Stimulated activated naive CD8-positive, alpha-beta T cell treated with anti-CD3 and anti-CD28 coated beads, Interleukin-15, amount 100 ng/mL, for 72 hours (primary cell): ENCODE results near the gene STX18.

Experiments used
- ATAC-seq: fragments of 150-1000 bp; cut with Tn5 transposase; 2 replicates; pipeline ENCODE4 v1.10.0; 2021; ENCODE audit warnings: mild to moderate bottlenecking, moderate library complexity
- DNase-seq, 2 donors: peaks; one replicate each; pipeline ENCODE4 v3.0.0; 2021 to 2022
- H3K27ac Mint-ChIP-seq, 2 donors: one replicate each; pipeline ENCODE4 v1.8.0; 2022; ENCODE audit warnings: mild to moderate bottlenecking in 2 of 2, mixed read lengths in 2 of 2, moderate library complexity in 2 of 2
- H3K27me3 Mint-ChIP-seq: one replicate; pipeline ENCODE4 v1.8.0; 2022; ENCODE audit warnings: mixed read lengths
- H3K4me1 Mint-ChIP-seq: one replicate; pipeline ENCODE4 v1.8.0; 2022; ENCODE audit warnings: mild to moderate bottlenecking, mixed read lengths
- H3K4me3 Mint-ChIP-seq, 2 donors: one replicate each; pipeline ENCODE4 v1.8.0; 2022; ENCODE audit warnings: mild to moderate bottlenecking in 2 of 2, mixed read lengths in 2 of 2, moderate library complexity in 1 of 2
- H3K9me3 Mint-ChIP-seq, 2 donors: one replicate each; pipeline ENCODE4 v1.8.0; 2022; ENCODE audit warnings: mixed read lengths in 2 of 2

The STX18 gene

DNA sequence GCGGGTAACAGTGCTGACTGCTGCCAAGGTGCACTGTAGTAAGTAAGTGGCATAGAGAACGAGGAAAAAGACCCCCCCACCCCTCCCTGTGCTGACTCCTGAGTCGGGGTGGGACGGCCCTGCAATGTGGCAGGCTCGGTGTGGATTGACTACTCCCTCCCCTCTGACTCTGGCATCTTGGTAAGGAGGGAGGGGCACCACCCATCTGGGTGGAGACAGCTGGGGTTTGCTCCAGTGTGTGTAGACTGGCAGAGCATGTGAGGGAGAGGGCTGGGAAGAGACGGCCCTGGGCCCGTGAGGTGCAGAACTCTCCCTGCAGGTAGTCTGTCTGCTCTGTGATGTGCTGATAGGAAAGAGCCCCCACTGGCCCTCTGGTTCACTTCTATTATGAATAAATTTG lies 124.0 kb downstream of the STX18 start:
- DNase-seq (no peak), ATAC-seq (peak; percentile 52)
- Mint-ChIP-seq H3K4me1 (peaks cover 22% of the 10 kb centered on the region), H3K4me3 (peak overlapping the region; percentile 3 to 40), H3K9me3 (no peaks in the 10 kb centered on the region), H3K27me3 (no peaks in the 10 kb centered on the region), H3K27ac (peak overlapping the region in 1 of 2 donors; percentile 61)

DNA sequence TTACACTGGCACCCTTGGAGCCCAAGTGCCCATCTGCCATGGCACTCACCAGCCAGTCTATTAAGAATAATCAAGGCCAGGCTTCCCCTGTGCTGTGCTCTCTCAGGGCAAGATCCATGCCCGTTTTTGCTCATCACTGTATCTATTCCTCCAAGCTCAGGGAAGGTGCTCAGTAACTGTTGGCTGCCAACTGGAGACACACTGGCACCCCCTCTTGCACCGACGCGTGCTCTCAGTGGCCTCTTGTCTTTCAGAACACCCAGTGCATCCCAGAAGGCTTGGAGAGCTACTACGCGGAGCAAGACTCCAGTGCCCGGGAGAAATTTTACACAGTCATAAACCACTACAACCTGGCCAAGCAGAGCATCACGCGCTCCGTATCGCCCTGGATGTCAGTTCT lies 124.9 kb downstream of the STX18 start:
- Mint-ChIP-seq H3K27me3 (no peaks in the 10 kb centered on the region), H3K9me3 (no peaks in the 10 kb centered on the region), H3K4me3 (no peak overlapping the region), H3K27ac (peak overlapping the region in 1 of 2 donors; percentile 81), H3K4me1 (peaks cover 22% of the 10 kb centered on the region)
- no peak for ATAC-seq
- no peak for DNase-seq

DNA sequence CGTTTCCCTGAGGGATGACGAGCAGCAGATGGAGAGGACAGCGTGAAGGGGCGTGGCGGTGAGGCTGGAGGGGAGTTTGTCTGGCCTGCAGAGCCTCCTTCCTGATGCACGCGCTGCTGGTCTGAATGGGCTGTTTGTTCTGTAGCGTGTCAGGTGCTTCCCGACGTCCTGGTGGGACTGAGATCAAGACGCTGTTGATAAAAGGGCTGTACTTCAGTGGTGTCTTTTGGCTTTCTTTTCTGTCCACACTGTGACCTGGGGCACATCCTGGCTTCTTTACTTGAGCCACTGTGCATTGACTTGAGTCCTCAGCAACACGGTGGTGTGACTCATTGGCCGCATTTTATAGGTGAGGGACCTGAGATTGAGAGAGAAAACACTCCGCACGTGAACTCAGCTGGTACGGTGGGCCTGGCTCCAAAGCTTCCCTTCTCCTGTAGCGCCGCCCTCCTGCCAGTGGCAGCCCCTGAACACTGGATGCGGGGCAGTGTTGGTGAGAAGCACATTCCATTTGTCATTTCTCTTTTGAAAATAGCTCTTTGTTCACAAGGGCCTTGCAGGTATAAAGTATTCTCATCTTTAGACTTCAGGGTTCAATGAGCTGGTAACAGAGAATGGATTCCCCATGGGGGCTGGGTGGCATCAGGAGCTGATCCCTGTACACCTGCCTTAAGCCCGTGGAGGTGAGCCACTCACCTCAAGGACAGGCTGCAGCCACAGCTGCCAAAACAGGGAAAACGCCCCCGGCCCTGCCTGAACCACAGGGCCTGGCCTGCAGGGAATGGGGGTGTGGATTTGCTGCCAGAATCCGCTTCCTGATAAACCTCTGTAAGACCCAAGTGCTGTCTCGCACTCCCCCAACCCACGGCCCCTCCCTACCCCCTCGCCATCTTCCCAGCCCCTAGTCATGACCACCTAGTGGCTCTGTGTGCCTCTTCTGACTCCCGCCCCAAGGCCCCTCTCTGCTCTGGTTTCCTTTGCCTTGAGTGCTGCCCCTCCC lies 125.7 kb downstream of the STX18 start:
- Mint-ChIP-seq H3K4me3 (no peak overlapping the region), H3K27me3 (no peaks in the 10 kb centered on the region), H3K4me1 (peaks cover 22% of the 10 kb centered on the region), H3K9me3 (no peaks in the 10 kb centered on the region), H3K27ac (peak overlapping the region; percentile 12 to 81)
- ATAC-seq (no peak), DNase-seq (no peak)

DNA sequence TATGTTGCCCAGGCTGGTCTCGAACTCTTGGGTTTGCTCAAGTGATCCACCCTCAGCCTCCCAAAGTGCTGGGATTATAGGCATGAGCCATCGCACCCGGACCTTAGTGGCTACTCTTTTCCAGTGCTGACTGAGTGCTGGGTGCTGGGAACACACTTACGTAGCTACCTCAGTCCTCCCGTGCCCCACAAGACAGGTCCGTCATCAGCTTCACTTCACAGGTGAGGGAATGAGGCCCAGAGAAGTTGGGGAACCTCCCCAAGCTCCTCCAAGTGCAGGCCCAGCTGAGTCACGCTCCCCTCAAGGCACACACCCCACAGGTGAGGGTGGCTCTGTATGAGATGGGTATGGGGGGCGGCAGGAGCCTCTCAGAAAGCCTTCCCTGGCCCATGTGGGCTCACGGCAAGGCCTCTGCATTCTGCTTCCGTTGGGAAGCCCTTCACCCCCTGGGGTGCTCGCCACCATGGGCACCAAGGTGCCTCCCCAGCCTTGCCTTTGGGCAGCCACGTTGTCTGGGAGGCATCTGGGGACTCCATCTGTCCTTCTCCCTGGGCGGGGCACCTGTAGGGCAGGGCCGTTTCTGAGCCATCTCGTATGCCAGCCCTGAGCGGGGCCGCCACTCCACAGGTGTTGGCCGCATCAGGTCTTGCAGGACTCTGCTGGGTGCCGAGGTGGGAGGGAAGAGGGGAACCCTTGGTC lies 126.6 kb downstream of the STX18 start:
- Mint-ChIP-seq H3K27me3 (no peaks in the 10 kb centered on the region), H3K9me3 (no peaks in the 10 kb centered on the region), H3K27ac (no peak overlapping the region), H3K4me3 (no peak overlapping the region), H3K4me1 (peaks cover 22% of the 10 kb centered on the region)
- no peak for ATAC-seq
- no peak for DNase-seq

DNA sequence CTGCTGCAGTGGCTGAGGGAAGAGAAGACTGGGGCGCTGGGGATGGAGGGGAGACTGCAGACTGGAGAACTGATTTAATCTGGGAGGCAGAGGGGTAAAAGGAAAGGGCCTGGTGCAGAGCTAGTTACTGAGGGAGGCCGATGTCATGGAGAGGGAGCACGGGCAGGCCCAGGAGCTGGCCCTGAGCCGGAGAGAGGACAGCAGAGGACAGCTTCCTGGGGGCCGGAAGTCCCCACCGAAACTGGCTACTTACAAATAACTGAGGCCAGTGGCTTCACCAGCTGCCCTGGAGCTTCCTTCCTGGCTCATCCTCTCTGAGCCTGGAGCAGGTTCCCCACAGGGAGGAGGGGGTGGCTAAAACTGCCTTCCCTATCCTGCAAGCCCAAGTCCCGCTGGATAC lies 128.0 kb downstream of the STX18 start:
- H3K4me3 Mint-ChIP-seq, result no peak overlapping the region
- no peaks in the 10 kb centered on the region for H3K27me3 Mint-ChIP-seq
- no peak for DNase-seq
- H3K27ac Mint-ChIP-seq, result peak overlapping the region in 1 of 2 donors; percentile 4
- peaks cover 12% of the 10 kb centered on the region for H3K4me1 Mint-ChIP-seq
- ATAC-seq, result no peak
- H3K9me3 Mint-ChIP-seq, result no peaks in the 10 kb centered on the region

DNA sequence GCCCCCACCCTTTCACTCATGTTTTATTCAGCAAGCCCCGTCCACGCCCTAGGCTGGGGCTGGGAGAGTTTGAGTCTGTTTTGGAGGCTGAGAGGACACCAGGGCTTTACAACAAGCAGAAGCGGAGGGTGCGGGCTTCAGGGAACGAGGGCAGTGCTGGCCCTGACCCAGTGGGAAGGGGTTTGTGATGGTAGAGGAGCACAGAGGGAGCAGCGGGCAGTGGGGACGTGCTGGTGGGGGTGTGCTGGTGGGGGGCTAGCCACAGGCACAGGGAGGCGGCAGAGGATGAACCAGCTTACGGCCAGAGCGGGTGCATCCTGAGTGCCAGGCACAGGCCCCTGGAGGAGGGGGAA lies 128.5 kb downstream of the STX18 start:
- DNase-seq (no peak), ATAC-seq (peak; percentile 10)
- Mint-ChIP-seq H3K9me3 (no peaks in the 10 kb centered on the region), H3K27me3 (no peaks in the 10 kb centered on the region), H3K27ac (no peak overlapping the region), H3K4me3 (no peak overlapping the region), H3K4me1 (peaks cover 8% of the 10 kb centered on the region)

DNA sequence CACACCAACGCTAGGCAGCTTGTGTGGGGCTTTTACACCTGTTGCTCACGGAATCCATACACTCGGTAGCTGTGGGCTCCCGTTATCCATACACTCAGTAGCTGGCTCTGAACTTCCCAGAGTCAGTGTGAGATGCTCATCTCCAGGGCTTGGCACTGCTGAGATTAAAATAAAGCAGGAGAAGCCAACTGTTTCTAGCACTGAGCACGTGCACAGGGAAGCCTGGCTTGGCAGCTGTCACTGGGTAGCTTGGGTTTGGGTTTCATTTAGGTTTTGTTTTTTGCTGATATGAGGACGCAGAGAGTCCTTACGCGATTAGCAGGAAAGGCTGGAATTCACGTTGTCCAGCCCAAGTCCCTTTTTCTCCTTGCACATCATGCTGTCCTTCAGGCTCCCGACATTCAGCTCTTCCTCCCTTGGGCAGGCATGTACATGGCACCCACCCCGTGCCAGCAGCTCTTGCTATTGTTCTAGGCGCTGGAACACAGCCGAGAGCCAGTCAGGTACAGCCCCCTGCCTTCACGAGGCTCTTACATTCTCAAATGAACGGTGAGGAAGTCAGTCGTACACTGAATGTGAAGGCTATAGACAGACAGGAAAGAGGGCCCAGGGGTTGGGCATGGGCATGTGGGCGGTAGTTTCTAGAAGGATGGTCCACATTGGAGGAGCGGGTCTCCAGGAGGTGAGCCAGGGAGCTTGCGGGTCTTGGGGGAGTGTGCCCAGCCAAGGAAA lies 129.0 kb downstream of the STX18 start:
- no peak for DNase-seq
- H3K4me1 Mint-ChIP-seq, result peaks cover 2% of the 10 kb centered on the region
- no peaks in the 10 kb centered on the region for H3K27me3 Mint-ChIP-seq
- H3K4me3 Mint-ChIP-seq, result no peak overlapping the region
- H3K9me3 Mint-ChIP-seq, result no peaks in the 10 kb centered on the region
- H3K27ac Mint-ChIP-seq, result no peak overlapping the region
- ATAC-seq, result no peak

DNA sequence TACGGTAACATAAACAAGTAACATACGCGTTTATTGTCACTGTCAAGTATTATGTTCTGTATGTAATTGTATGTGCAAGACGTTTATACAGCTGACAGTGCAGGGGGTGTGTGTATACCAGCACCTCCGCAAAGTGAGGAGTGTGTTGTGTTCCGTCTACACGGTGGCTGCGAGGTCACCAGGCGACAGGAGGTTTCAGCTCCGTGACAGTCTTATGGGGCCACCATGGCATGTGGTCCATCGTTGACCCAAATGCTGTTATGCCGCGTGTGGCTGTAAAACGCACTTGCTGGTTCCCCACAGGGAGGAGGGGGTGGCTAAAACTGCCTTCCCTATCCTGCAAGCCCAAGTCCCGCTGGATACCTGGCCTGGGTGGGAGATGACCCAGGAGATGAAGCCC lies 129.9 kb downstream of the STX18 start:
- Mint-ChIP-seq H3K4me1 (no peaks in the 10 kb centered on the region), H3K4me3 (no peak overlapping the region), H3K9me3 (no peaks in the 10 kb centered on the region), H3K27me3 (no peaks in the 10 kb centered on the region), H3K27ac (no peak overlapping the region)
- ATAC-seq, result no peak
- DNase-seq, result no peak

DNA sequence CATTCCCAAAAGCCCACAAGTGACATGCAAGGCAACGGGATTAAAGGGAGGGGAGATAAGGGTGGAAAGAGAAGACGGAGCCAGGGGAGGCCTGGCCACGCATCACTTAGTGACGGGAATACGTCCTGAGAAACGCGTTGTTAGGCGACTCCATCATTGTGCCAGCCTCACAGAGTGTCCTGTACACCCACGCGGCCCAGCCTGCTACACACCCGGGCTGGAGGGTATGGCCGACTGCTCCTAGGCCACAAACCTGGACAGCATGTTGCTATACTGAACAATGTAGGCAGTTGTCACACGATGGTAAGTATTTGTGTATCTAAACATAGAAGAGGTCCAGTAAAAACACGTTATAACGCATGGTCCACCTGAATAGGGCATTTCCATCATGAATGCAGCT lies 131.6 kb downstream of the STX18 start:
- Mint-ChIP-seq H3K9me3 (no peaks in the 10 kb centered on the region), H3K4me3 (no peak overlapping the region), H3K27ac (peak overlapping the region in 1 of 2 donors; percentile 88), H3K4me1 (no peaks in the 10 kb centered on the region), H3K27me3 (no peaks in the 10 kb centered on the region)
- no peak for DNase-seq
- no peak for ATAC-seq

DNA sequence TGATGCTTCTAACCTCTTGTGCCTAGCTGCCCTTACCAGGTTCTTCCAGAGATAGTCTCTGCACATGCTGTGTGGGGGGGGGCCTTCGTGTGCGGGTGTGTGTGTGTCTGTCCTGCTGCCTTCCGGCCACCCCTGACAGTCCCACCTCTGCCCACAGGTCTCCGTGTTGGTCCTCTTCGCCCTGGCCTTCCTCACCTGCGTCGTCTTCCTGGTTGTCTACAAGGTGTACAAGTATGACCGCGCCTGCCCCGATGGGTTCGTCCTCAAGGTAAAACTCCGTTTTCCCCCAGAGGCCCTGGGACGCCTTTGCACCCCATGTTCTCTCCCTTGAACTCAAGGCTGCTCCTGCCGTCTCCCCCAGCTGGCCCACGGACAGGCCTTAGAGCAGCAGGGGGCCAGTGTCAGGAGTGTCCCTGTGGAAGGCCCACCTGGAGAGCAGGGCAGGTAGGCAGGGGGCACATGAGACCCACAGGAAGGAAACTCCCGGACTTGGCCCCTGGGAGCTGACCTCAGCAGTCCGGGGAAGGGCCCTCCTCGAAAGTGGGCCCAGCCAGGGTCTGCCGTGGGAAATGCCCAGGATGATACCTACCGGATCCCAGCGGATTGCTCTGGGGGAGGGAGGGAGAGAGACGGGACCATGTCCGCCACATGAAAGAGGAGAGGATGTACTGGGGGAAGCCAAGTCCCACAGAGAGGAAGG lies 132.3 kb downstream of the STX18 start:
- Mint-ChIP-seq H3K27ac (peak overlapping the region in 1 of 2 donors; percentile 88), H3K4me1 (no peaks in the 10 kb centered on the region), H3K27me3 (no peaks in the 10 kb centered on the region), H3K9me3 (no peaks in the 10 kb centered on the region), H3K4me3 (no peak overlapping the region)
- no peak for DNase-seq
- ATAC-seq, result no peak

DNA sequence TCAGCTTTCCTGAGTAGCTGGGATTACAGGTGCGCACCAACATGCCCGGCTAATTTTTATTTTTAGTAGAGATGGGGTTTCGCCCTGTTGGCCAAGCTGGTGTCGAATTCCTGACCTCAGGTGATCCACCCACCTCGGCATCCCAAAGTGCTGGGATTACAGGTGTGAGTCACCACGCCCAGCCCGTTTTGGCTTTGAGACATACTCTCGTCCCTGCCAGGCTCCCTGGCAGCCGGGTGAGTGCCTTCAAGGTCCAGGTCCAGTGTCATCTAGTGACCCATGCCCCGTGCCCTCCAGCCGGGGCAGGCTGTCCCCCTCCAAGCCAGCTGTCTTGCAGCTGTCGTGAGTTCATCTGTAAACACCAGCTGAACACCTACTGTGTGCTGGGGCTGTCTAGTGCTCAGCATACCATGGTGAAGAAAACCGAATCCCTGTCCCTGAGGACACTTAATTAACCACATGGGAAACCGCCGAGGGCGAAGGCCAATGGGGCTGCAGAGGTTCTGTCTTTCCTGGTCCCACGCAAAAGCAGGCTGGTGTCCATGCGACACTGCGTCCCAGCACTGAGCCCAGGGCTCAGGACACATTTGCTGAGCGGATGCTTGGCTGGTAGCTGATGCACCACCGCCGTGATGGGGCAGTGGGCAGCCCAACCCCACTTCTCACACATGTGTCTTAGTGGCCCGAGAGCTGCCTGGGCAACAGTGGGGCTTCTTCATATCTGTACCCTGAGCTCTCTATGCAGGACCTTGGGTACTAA lies 133.1 kb downstream of the STX18 start:
- Mint-ChIP-seq H3K4me3 (no peak overlapping the region), H3K27ac (no peak overlapping the region)

DNA sequence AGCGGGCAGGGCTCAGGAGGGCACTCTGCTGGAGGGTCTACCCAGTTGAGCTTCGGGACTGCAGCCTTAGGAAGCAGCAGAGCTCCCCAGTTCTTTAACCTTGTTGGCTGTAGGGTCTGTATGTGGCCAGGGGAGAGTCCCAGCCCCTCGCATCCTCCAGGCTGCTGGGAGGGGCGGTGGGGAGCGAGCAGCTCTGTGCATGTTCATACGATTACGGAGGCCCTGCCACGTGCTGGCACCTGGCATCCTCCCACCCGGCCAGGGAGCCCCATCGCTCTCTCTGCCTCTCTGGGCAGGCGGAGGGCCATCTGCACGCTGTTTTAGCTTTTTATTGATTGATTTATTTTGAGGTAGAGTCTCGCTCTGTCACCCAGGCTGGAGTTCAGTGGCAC lies 133.7 kb downstream of the STX18 start:
- no peak for DNase-seq
- H3K4me1 Mint-ChIP-seq, result no peaks in the 10 kb centered on the region
- no peak overlapping the region for H3K27ac Mint-ChIP-seq
- no peaks in the 10 kb centered on the region for H3K9me3 Mint-ChIP-seq
- H3K4me3 Mint-ChIP-seq, result no peak overlapping the region
- ATAC-seq, result no peak
- no peaks in the 10 kb centered on the region for H3K27me3 Mint-ChIP-seq

More for the DNA sequence above, 133.1 kb downstream of the STX18 start:
- H3K9me3 Mint-ChIP-seq, result no peaks in the 10 kb centered on the region
- ATAC-seq (no peak), DNase-seq (no peak)
- no peaks in the 10 kb centered on the region for H3K4me1 Mint-ChIP-seq
- H3K27me3 Mint-ChIP-seq, result no peaks in the 10 kb centered on the region

DNA sequence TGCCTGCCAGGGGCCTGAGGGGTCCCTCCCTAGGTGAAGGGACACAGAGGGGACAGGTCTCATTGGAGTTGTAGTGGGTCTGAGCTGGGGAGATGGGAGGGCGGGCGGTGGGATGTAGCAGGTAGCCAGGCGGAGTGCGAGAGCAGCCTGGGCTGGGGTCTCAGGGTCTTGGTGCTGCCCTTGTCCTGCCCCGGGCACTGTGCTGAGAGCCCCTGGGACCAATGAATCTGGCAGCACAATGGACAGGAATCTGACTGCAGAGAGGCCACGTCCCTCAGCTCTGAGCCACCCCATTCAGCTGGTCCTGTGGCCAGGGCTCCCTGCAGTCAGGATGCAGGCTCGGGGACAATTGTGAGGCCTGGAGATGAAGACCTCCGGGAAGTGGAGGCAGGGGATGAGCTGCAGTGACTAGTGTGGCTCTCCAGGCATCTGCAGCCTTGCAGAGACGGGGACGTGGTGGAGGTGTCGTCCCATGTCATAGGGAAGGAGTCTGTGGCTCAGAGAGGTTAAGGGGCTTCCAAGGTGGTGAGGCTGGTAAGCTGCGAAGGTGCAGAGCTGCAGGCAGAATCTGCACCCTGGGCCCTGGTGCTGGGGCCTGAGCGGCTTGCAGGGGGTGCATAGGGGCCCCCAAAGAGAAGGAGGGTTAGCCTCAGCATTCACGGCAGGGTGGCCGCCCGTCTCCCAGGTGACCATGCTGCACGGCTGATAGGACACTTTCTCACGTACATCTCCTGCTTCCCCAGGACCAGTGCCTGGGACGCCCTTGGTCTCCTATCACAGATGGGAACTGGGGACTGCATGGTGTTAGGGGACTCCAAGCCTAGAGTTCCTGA lies 134.3 kb downstream of the STX18 start:
- Mint-ChIP-seq H3K4me1 (no peaks in the 10 kb centered on the region), H3K4me3 (no peak overlapping the region), H3K27ac (peak overlapping the region in 1 of 2 donors; percentile 72), H3K27me3 (no peaks in the 10 kb centered on the region), H3K9me3 (no peaks in the 10 kb centered on the region)
- DNase-seq, result no peak
- ATAC-seq, result peak; percentile 10
